ENCODE results near the gene OTOG. TPM values are rescaled to one million over a fixed set of nuclear protein-coding genes. Genes with fewer than 3 reads are reported as not detected.

The OTOG gene
- total RNA-seq, 1 donor from 2014 or later, result not detected

GRCh38 chr11:17552392-17553248 lies 5.6 kb downstream of the OTOG start:
- peak; percentile 54 for DNase-seq (ENCODE audit: low spot score)
- no peak for ATAC-seq
- intact Hi-C loops (cut with DNase I), result no loop called here

GRCh38 chr11:17553249-17553546 lies 6.1 kb downstream of the OTOG start:
- ATAC-seq, result no peak
- DNase-seq (ENCODE audit: low spot score), result peak; percentile 42
- intact Hi-C loops (cut with DNase I), result no loop called here

GRCh38 chr11:17554487-17554886 lies 7.4 kb downstream of the OTOG start:
- ATAC-seq (no peak), DNase-seq (ENCODE audit: low spot score) (peak; percentile 14)
- intact Hi-C loops (cut with DNase I), result no loop called here

GRCh38 chr11:17556999-17557398 lies 9.9 kb downstream of the OTOG start:
- DNase-seq (ENCODE audit: low spot score) (peak; percentile 28), ATAC-seq (no peak)
- intact Hi-C loops (cut with DNase I), result no loop called here

- ATAC-seq, result no peak
- peak; percentile 46 for DNase-seq (ENCODE audit: low spot score)
- intact Hi-C loops (cut with DNase I), result no loop called here
Measured at GRCh38 chr11:17558025-17558780, 11.1 kb downstream of the OTOG start.

- ATAC-seq (no peak), DNase-seq (ENCODE audit: low spot score) (peak; percentile 8)
- intact Hi-C loops (cut with DNase I), result no loop called here
Measured at GRCh38 chr11:17558916-17559315, 11.9 kb downstream of the OTOG start.

GRCh38 chr11:17559341-17560087 lies 12.5 kb downstream of the OTOG start:
- ATAC-seq (no peak), DNase-seq (ENCODE audit: low spot score) (peak; percentile 19)
- intact Hi-C loops (cut with DNase I), result no loop called here

GRCh38 chr11:17560281-17561110 lies 13.4 kb downstream of the OTOG start:
- ATAC-seq (no peak), DNase-seq (ENCODE audit: low spot score) (peak; percentile 37)
- intact Hi-C loops (cut with DNase I), result no loop called here

- DNase-seq (ENCODE audit: low spot score) (peak; percentile 6), ATAC-seq (no peak)
- intact Hi-C loops (cut with DNase I), result no loop called here
Measured at GRCh38 chr11:17561111-17561415, 14.0 kb downstream of the OTOG start.

GRCh38 chr11:17561526-17561925 lies 14.5 kb downstream of the OTOG start:
- peak; percentile 30 for DNase-seq (ENCODE audit: low spot score)

GRCh38 chr11:17563231-17563646 lies 16.2 kb downstream of the OTOG start:
- DNase-seq (ENCODE audit: low spot score) (peak; percentile 34), ATAC-seq (no peak)
- intact Hi-C loops (cut with DNase I), result no loop called here

More at GRCh38 chr11:17561526-17561925, 14.5 kb downstream of the OTOG start:
- intact Hi-C loops (cut with DNase I), result no loop called here
- no peak for ATAC-seq

GRCh38 chr11:17563961-17564686 lies 17.1 kb downstream of the OTOG start:
- intact Hi-C loops (cut with DNase I), result no loop called here
- DNase-seq (ENCODE audit: low spot score), result peak; percentile 38
- ATAC-seq, result no peak

- intact Hi-C loops (cut with DNase I), result no loop called here
- DNase-seq (ENCODE audit: low spot score) (no peak), ATAC-seq (no peak)
Measured at GRCh38 chr11:17564687-17565042, 17.6 kb downstream of the OTOG start.

- ATAC-seq (no peak), DNase-seq (ENCODE audit: low spot score) (peak; percentile 10)
- intact Hi-C loops (cut with DNase I), result no loop called here
Measured at GRCh38 chr11:17568944-17569343, 21.9 kb downstream of the OTOG start.

GRCh38 chr11:17570034-17570433 lies 23.0 kb downstream of the OTOG start:
- peak; percentile 44 for DNase-seq (ENCODE audit: low spot score)
- ATAC-seq, result no peak
- intact Hi-C loops (cut with DNase I), result no loop called here

- no peak for ATAC-seq
- intact Hi-C loops (cut with DNase I), result no loop called here
- DNase-seq (ENCODE audit: low spot score), result no peak
Measured at GRCh38 chr11:17571431-17572358, 24.6 kb downstream of the OTOG start.

GRCh38 chr11:17572359-17572690 lies 25.3 kb downstream of the OTOG start:
- intact Hi-C loops (cut with DNase I), result no loop called here
- DNase-seq (ENCODE audit: low spot score) (peak; percentile 36), ATAC-seq (no peak)

Measured in sciatic nerve (tissue), 2 donors.